ENCODE data around the gene EXOG.

GRCh38 chr3:38490281-38491030, 5.7 kb upstream of the EXOG start:
- TF ChIP-seq, protein P1, sequence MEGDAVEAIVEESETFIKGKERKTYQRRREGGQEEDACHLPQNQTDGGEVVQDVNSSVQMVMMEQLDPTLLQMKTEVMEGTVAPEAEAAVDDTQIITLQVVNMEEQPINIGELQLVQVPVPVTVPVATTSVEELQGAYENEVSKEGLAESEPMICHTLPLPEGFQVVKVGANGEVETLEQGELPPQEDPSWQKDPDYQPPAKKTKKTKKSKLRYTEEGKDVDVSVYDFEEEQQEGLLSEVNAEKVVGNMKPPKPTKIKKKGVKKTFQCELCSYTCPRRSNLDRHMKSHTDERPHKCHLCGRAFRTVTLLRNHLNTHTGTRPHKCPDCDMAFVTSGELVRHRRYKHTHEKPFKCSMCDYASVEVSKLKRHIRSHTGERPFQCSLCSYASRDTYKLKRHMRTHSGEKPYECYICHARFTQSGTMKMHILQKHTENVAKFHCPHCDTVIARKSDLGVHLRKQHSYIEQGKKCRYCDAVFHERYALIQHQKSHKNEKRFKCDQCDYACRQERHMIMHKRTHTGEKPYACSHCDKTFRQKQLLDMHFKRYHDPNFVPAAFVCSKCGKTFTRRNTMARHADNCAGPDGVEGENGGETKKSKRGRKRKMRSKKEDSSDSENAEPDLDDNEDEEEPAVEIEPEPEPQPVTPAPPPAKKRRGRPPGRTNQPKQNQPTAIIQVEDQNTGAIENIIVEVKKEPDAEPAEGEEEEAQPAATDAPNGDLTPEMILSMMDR (IDR thresholded peaks at IDR 0.05 in 8 of 11, conservative IDR thresholded peaks at IDR 0.05 in 3 of 11): no peak
- TF ChIP-seq POLR2A (IDR thresholded peaks at IDR 0.05): no peak

Measured in spleen (tissue), 7 donors.